ENCODE results near the gene CCR3.

The CCR3 gene

DNA sequence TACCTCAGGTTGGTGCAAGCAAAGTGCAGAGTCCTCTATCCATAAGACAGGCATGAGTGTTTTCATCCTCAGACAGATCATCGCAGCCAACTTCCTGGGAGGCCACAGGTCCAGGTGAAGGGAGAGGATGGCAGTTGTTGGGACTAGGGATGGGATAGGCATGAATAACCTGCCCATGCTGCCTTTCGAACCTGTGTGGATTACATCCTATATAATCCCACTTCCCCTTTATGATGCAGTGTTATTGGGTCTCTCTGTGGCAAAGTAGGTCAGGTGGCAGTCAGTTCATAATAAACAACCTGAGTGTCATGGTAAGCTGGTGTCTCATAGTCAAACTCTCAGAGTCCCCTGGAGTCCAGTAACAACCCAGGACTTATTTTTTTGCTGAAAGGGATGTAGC lies 40.4 kb downstream of the CCR3 start:
- TF ChIP-seq YY1 (IDR thresholded peaks at IDR 0.05; ENCODE audit: low read depth) (no peak), EP300 (IDR thresholded peaks at IDR 0.05; ENCODE audit: borderline replicate concordance) (no peak), NFIC (IDR thresholded peaks at IDR 0.05) (no peak)

DNA sequence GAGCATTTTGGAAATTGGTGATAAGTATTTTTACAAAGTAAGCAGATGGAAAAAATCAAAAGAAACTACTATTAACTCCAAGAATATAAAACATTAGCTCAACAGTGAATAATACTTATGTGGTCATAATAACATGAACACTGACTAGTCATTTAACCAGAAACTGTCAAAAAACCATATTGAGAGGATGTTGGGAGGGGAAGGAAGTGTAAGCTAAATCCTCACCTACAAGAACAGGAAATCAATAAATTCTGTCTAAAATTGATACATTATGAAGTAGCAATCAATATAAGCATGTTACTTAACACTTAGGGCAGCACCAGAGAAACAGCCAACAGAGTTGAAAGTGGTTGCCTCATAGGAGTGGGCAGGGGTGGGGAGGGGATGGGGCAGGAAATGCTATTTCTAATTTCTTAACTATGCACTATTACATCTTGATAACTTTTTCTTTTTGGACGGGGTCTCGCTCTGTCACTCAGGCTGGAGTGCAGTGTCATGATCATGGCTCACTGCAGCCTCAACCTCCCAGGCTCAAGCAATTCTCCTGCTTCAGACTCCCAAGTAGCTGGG lies 41.7 kb downstream of the CCR3 start:
- no peak for TF ChIP-seq RAD21 (IDR thresholded peaks at IDR 0.05; ENCODE audit: low read depth)
- TF ChIP-seq TCF12 (IDR thresholded peaks at IDR 0.05; ENCODE audit: low read depth): no peak
- TF ChIP-seq, protein P1, sequence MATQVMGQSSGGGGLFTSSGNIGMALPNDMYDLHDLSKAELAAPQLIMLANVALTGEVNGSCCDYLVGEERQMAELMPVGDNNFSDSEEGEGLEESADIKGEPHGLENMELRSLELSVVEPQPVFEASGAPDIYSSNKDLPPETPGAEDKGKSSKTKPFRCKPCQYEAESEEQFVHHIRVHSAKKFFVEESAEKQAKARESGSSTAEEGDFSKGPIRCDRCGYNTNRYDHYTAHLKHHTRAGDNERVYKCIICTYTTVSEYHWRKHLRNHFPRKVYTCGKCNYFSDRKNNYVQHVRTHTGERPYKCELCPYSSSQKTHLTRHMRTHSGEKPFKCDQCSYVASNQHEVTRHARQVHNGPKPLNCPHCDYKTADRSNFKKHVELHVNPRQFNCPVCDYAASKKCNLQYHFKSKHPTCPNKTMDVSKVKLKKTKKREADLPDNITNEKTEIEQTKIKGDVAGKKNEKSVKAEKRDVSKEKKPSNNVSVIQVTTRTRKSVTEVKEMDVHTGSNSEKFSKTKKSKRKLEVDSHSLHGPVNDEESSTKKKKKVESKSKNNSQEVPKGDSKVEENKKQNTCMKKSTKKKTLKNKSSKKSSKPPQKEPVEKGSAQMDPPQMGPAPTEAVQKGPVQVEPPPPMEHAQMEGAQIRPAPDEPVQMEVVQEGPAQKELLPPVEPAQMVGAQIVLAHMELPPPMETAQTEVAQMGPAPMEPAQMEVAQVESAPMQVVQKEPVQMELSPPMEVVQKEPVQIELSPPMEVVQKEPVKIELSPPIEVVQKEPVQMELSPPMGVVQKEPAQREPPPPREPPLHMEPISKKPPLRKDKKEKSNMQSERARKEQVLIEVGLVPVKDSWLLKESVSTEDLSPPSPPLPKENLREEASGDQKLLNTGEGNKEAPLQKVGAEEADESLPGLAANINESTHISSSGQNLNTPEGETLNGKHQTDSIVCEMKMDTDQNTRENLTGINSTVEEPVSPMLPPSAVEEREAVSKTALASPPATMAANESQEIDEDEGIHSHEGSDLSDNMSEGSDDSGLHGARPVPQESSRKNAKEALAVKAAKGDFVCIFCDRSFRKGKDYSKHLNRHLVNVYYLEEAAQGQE (IDR thresholded peaks at IDR 0.05; ENCODE audit: low read depth): no peak
- TF ChIP-seq MAX (IDR thresholded peaks at IDR 0.05): no peak
- no peak for TF ChIP-seq EGR1 (IDR thresholded peaks at IDR 0.05)
- TF ChIP-seq NFIC (IDR thresholded peaks at IDR 0.05): no peak
- no peak for TF ChIP-seq TAF1 (IDR thresholded peaks at IDR 0.05; ENCODE audit: low read depth)
- TF ChIP-seq EP300 (IDR thresholded peaks at IDR 0.05; ENCODE audit: borderline replicate concordance): no peak
- TF ChIP-seq FOXM1 (IDR thresholded peaks at IDR 0.05; ENCODE audit: borderline replicate concordance, low read depth): no peak
- no peak for TF ChIP-seq CEBPB (IDR thresholded peaks at IDR 0.05)
- TF ChIP-seq, protein P2, sequence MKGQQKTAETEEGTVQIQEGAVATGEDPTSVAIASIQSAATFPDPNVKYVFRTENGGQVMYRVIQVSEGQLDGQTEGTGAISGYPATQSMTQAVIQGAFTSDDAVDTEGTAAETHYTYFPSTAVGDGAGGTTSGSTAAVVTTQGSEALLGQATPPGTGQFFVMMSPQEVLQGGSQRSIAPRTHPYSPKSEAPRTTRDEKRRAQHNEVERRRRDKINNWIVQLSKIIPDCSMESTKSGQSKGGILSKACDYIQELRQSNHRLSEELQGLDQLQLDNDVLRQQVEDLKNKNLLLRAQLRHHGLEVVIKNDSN (IDR thresholded peaks at IDR 0.05): no peak
- TF ChIP-seq ZBTB7A (IDR thresholded peaks at IDR 0.05; ENCODE audit: low read depth): no peak
- TF ChIP-seq CREB1 (IDR thresholded peaks at IDR 0.05; ENCODE audit: low read depth): no peak

DNA sequence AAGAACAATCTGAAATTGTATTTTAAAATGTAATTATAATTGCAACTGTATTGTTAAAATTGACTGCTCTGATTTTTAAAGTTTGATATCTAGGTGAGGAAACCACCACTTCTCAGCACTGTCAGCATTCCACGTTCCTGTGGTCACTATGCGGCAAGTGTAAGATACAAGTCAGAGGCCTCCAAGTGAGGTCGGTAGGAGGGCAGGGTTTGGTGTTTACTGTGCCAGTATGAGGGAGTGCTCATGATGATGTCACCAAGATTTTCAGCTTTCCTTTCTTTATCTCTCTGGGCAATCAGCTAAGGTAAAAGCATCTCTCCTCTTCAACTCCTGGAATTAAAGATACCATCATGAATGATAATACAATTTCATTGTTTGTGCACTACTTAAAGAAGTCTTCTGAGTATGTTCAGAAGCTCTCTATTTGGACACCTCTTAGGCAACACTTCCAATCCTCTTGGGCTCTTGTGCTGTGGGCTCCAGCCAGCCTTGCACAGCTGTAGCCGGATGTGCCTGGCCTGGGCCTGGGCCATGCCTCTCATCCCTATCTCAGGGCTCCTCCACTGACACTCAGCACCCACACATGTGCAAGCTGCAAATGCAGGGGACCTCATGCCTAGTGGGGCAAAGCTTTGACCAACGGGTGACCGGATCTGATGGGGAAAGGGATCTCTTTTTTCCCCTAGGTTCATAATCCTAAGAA lies 42.9 kb downstream of the CCR3 start:
- TF ChIP-seq NFIC (IDR thresholded peaks at IDR 0.05) (no peak), YY1 (IDR thresholded peaks at IDR 0.05; ENCODE audit: low read depth) (no peak), FOXM1 (IDR thresholded peaks at IDR 0.05; ENCODE audit: borderline replicate concordance, low read depth) (no peak), CREB1 (IDR thresholded peaks at IDR 0.05; ENCODE audit: low read depth) (no peak)

DNA sequence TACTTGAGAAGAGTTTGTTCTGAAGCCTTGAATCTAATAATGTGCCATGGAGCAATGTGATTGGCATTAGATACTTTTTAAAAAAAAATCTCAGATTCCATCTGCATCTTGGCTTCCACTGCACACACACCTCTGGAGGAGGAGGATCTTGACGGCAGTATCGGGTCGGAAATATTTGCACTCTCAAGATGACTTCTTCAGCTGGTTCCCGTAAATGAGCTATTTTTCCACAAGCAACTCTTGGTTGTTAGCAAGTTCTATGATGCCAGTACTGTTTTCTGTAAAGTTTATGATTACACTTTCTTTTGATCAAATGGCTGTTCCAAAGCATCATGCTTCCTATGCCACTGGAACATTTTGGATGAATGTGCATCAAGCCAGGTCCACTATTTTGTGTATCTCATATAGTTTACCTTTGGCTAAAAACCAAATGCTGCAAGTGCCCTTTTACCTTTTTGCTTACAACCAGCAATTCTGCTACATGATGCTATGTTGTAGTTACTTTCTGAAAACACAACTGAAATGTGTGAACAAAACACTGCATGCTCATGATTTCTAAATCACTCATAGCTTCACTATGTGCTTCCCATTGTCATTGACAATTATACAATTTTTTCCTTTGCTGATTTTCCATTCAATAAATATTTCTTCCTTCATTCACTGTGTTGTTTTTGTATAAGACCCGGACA lies 43.8 kb downstream of the CCR3 start:
- no peak for TF ChIP-seq TAF1 (IDR thresholded peaks at IDR 0.05; ENCODE audit: low read depth)
- TF ChIP-seq, protein P1 (IDR thresholded peaks at IDR 0.05; ENCODE audit: low read depth): no peak
- TF ChIP-seq CREB1 (IDR thresholded peaks at IDR 0.05; ENCODE audit: low read depth): no peak
- no peak for TF ChIP-seq TCF12 (IDR thresholded peaks at IDR 0.05; ENCODE audit: low read depth)
- no peak for TF ChIP-seq EP300 (IDR thresholded peaks at IDR 0.05; ENCODE audit: borderline replicate concordance)
- TF ChIP-seq CEBPB (IDR thresholded peaks at IDR 0.05): no peak
- no peak for TF ChIP-seq MAX (IDR thresholded peaks at IDR 0.05)
- no peak for TF ChIP-seq EGR1 (IDR thresholded peaks at IDR 0.05)
- TF ChIP-seq RAD21 (IDR thresholded peaks at IDR 0.05; ENCODE audit: low read depth): no peak
- no peak for TF ChIP-seq ZBTB7A (IDR thresholded peaks at IDR 0.05; ENCODE audit: low read depth)
- TF ChIP-seq, protein P2 (IDR thresholded peaks at IDR 0.05): no peak
- no peak for TF ChIP-seq YY1 (IDR thresholded peaks at IDR 0.05; ENCODE audit: low read depth)
- TF ChIP-seq NFIC (IDR thresholded peaks at IDR 0.05): no peak
- TF ChIP-seq TEAD4 (IDR thresholded peaks at IDR 0.05): no peak

GRCh38 chr3:46286947-46287565 lies 44.8 kb downstream of the CCR3 start:
- no peak for TF ChIP-seq CEBPB (IDR thresholded peaks at IDR 0.05)
- TF ChIP-seq YY1 (IDR thresholded peaks at IDR 0.05; ENCODE audit: low read depth): no peak

- no peak for TF ChIP-seq CREB1 (IDR thresholded peaks at IDR 0.05; ENCODE audit: low read depth)
- TF ChIP-seq CEBPB (IDR thresholded peaks at IDR 0.05): no peak
- no peak for TF ChIP-seq YY1 (IDR thresholded peaks at IDR 0.05; ENCODE audit: low read depth)
- TF ChIP-seq ZBTB7A (IDR thresholded peaks at IDR 0.05; ENCODE audit: low read depth): no peak
- no peak for TF ChIP-seq EGR1 (IDR thresholded peaks at IDR 0.05)
Measured at GRCh38 chr3:46289551-46289950, 47.3 kb downstream of the CCR3 start.

All from Ishikawa (cell line).